ENCODE data around the gene AHNAK2. TPM values are rescaled to one million over a fixed set of nuclear protein-coding genes. Genes with fewer than 3 reads are reported as not detected.

AHNAK2 gene
- total and polyA plus RNA-seq, 2 of the 13 experiments (the other 11 are each of a cell fraction or from before 2014, with no cell fraction given), result 0.11 to 0.18 TPM

DNA sequence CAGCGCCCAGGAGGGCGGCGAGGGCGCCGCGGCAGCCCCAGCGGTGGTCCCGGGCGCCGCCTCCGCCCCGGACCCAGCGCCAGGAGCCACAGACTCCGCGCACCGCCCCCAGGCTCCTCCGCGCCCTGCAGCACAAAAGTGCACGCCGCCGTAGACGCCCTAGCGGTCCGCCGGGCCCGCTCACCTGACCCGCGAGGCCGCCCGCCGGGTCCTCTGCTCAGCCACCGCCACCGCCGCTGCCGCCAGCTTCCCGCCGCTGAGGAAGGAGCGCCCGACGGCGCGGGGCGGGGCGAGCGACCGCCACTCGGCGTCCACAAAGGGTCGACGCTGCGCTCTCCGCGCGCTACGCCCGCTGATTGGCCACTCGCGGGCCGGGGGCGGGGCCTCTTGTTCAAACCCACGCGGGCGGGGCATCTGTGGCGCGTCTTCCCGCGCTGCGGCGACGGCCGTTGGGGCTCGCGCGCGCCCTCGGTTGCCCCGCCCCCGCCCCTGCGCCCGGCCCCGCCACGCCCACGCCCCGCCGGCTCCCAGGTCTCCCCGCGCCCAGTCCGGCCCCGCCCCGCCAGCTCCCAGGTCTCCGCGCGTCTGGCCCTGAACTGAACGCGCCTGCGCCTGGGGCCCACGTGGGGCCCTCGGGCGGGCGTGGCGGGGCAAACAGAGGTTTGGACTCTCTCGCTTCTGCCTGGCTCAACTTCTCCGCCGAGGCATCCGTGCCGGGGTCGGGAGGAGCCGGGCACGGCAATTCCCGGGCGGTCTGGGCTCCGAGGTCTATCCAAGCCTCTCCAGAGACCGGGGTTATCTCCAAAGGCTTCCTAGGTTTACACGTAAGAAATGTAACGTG is 42.9 kb upstream of the AHNAK2 start, which contains the start of gene CDCA4 (continued):
- TF ChIP-seq EEA1 (CRISPR knock-in tag; IDR thresholded peaks at IDR 0.05; ENCODE audit: borderline replicate concordance), result 0 out of 2 replicates have a peak, but pooled peaks have one; percentile 16
- TF ChIP-seq PHF21A (CRISPR knock-in tag; IDR thresholded peaks at IDR 0.05), result no peak
- TF ChIP-seq, protein P1, sequence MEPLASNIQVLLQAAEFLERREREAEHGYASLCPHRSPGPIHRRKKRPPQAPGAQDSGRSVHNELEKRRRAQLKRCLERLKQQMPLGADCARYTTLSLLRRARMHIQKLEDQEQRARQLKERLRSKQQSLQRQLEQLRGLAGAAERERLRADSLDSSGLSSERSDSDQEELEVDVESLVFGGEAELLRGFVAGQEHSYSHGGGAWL (CRISPR knock-in tag; IDR thresholded peaks at IDR 0.05), result 0 out of 2 replicates have a peak, but pooled peaks have one; percentile 34
- TF ChIP-seq, protein P2, sequence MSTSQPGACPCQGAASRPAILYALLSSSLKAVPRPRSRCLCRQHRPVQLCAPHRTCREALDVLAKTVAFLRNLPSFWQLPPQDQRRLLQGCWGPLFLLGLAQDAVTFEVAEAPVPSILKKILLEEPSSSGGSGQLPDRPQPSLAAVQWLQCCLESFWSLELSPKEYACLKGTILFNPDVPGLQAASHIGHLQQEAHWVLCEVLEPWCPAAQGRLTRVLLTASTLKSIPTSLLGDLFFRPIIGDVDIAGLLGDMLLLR (CRISPR knock-in tag; IDR thresholded peaks at IDR 0.05), result peak; percentile 10; the same call in 1 of the 2 replicates
- peak; percentile 85 for TF ChIP-seq SAP130 (CRISPR knock-in tag; IDR thresholded peaks at IDR 0.05; ENCODE audit: low read depth)
- peak; percentile 78 for TF ChIP-seq NFYC (CRISPR knock-in tag; IDR thresholded peaks at IDR 0.05)
- 0 out of 2 replicates have a peak, but pooled peaks have one; percentile 27 for TF ChIP-seq NR1H2 (CRISPR knock-in tag; IDR thresholded peaks at IDR 0.05; ENCODE audit: borderline replicate concordance, low read depth)
- peak; percentile 80; the same call in 1 of the 2 replicates for TF ChIP-seq MEIS1 (CRISPR knock-in tag; IDR thresholded peaks at IDR 0.05; ENCODE audit: borderline replicate concordance)
- TF ChIP-seq, protein P3, sequence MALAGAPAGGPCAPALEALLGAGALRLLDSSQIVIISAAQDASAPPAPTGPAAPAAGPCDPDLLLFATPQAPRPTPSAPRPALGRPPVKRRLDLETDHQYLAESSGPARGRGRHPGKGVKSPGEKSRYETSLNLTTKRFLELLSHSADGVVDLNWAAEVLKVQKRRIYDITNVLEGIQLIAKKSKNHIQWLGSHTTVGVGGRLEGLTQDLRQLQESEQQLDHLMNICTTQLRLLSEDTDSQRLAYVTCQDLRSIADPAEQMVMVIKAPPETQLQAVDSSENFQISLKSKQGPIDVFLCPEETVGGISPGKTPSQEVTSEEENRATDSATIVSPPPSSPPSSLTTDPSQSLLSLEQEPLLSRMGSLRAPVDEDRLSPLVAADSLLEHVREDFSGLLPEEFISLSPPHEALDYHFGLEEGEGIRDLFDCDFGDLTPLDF (CRISPR knock-in tag; IDR thresholded peaks at IDR 0.05), result peak; percentile 97
- TF ChIP-seq SIX1 (CRISPR knock-in tag; IDR thresholded peaks at IDR 0.05; ENCODE audit: borderline replicate concordance), result no peak
- peak; percentile 86 for TF ChIP-seq ZFY (CRISPR knock-in tag; IDR thresholded peaks at IDR 0.05)
- TF ChIP-seq ESRRA (CRISPR knock-in tag; IDR thresholded peaks at IDR 0.05; ENCODE audit: low read depth), result no peak
- peak; percentile 32; the same call in 1 of the 2 replicates for TF ChIP-seq ZNF629 (CRISPR knock-in tag; conservative IDR thresholded peaks at IDR 0.05)
- TF ChIP-seq, protein P4, sequence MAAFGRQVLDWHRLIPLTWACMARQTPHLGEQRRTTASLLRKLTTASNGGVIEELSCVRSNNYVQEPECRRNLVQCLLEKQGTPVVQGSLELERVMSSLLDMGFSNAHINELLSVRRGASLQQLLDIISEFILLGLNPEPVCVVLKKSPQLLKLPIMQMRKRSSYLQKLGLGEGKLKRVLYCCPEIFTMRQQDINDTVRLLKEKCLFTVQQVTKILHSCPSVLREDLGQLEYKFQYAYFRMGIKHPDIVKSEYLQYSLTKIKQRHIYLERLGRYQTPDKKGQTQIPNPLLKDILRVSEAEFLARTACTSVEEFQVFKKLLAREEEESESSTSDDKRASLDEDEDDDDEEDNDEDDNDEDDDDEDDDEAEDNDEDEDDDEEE (CRISPR knock-in tag; IDR thresholded peaks at IDR 0.05), result peak; percentile 28; the same call in 1 of the 2 replicates
- TF ChIP-seq SP4 (CRISPR knock-in tag; IDR thresholded peaks at IDR 0.05), result peak; percentile 97
- TF ChIP-seq SKI (IDR thresholded peaks at IDR 0.05; ENCODE audit: partially characterized antibody), result peak; percentile 63
- no peak; the same call in 1 of the 2 replicates for TF ChIP-seq MAZ (IDR thresholded peaks at IDR 0.05; ENCODE audit: borderline replicate concordance, low read depth, low read length)
- peak; percentile 71 for TF ChIP-seq MAZ (CRISPR knock-in tag; IDR thresholded peaks at IDR 0.05; ENCODE audit: low read depth)
- TF ChIP-seq, protein P5, sequence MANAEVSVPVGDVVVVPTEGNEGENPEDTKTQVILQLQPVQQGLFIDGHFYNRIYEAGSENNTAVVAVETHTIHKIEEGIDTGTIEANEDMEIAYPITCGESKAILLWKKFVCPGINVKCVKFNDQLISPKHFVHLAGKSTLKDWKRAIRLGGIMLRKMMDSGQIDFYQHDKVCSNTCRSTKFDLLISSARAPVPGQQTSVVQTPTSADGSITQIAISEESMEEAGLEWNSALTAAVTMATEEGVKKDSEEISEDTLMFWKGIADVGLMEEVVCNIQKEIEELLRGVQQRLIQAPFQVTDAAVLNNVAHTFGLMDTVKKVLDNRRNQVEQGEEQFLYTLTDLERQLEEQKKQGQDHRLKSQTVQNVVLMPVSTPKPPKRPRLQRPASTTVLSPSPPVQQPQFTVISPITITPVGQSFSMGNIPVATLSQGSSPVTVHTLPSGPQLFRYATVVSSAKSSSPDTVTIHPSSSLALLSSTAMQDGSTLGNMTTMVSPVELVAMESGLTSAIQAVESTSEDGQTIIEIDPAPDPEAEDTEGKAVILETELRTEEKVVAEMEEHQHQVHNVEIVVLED (CRISPR knock-in tag; IDR thresholded peaks at IDR 0.05; ENCODE audit: borderline replicate concordance), result peak; percentile 85
- 0 out of 2 replicates have a peak, but pooled peaks have one; percentile 55 for TF ChIP-seq CENPT (CRISPR knock-in tag; IDR thresholded peaks at IDR 0.05; ENCODE audit: low read depth)
- no peak for TF ChIP-seq ZNF451 (CRISPR knock-in tag; IDR thresholded peaks at IDR 0.05)
- TF ChIP-seq ZSCAN9 (CRISPR knock-in tag; IDR thresholded peaks at IDR 0.05; ENCODE audit: borderline replicate concordance), result peak; percentile 44; the same call in 1 of the 2 replicates
- TF ChIP-seq, protein P6, sequence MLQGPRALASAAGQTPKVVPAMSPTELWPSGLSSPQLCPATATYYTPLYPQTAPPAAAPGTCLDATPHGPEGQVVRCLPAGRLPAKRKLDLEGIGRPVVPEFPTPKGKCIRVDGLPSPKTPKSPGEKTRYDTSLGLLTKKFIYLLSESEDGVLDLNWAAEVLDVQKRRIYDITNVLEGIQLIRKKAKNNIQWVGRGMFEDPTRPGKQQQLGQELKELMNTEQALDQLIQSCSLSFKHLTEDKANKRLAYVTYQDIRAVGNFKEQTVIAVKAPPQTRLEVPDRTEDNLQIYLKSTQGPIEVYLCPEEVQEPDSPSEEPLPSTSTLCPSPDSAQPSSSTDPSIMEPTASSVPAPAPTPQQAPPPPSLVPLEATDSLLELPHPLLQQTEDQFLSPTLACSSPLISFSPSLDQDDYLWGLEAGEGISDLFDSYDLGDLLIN (CRISPR knock-in tag; IDR thresholded peaks at IDR 0.05; ENCODE audit: borderline replicate concordance), result peak; percentile 79; the same call in 1 of the 2 replicates
